HepG2 (cell line): ENCODE results near the gene FASTKD2. TPM values are rescaled to one million over a fixed set of nuclear protein-coding genes. Genes with fewer than 3 reads are reported as not detected.

Experiments
- ATAC-seq: fragments of 200-7000 bp; cut with Tn5 transposase; 3 replicates; pipeline ENCODE4 v1.9.1; 2020; ENCODE audit warnings: mild to moderate bottlenecking, moderate library complexity
- BruUV-seq: library from RNA; stranded (reverse); fragments of 400-500 nt; replicated peaks from 2 replicates; lab custom pipeline; 2021; lab: Mats Ljungman, UMichigan
- CTCF ChIA-PET: fragments of 300-600 bp; formaldehyde crosslinking; extraction: SDS; loops from one replicate; lab custom pipeline; 2021; ENCODE audit warnings: low total read pairs, inconsistent platforms, low intra/inter-chr PET ratio; lab: Yijun Ruan, JAX
- POLR2A ChIA-PET: fragments of 350-600 bp; sonication (Branson Sonifier 250); formaldehyde crosslinking; loops from one replicate; lab custom pipeline; 2020; ENCODE audit warnings: antibody characterized with exemption, inconsistent platforms; lab: Yijun Ruan, JAX
- DNase-seq: peaks from one replicate; pipeline ENCODE4 v3.0.0-alpha.2; 2015; ENCODE audit warnings: low spot score
- FAIRE-seq: peaks from 3 replicates; lab custom pipeline; 2011; peaks lifted over from hg19 to GRCh38; lab: Jason Lieb, UNC
- H2AFZ ChIP-seq: one replicate; pipeline ENCODE4 v1.6.1; 2011; ENCODE audit warnings: low read length, inconsistent platforms
- H3K27ac ChIP-seq: fragments of 300-600 bp; 3 replicates; pipeline ENCODE4 v1.8.0; 2011; ENCODE audit warnings: mixed run types, mild to moderate bottlenecking, mixed read lengths, low read length, inconsistent platforms; ENCODE audit not compliant: insufficient read depth; ENCODE audit errors: extremely low read length
- H3K27me3 ChIP-seq, 2 experiments: fragments of 200-600 bp in 1 of 2; 2 replicates in 1 of 2; 3 replicates in 1 of 2; pipeline versions ENCODE4 v1.6.0 to v1.8.0; 2011; ENCODE audit warnings: low read length in 2 of 2, mild to moderate bottlenecking in 2 of 2, moderate library complexity in 2 of 2, inconsistent platforms in 1 of 2; ENCODE audit not compliant: insufficient read depth in 2 of 2, control insufficient read depth in 1 of 2
- H3K36me3 ChIP-seq, 2 experiments: fragments of 200-600 bp in 1 of 2; replicated peaks in 1 of 2; 2 replicates in 1 of 2; 3 replicates in 1 of 2; pipeline versions ENCODE4 v1.5.1 to v1.8.0; 2011; ENCODE audit warnings: low read length in 2 of 2, inconsistent platforms in 1 of 2; ENCODE audit not compliant: insufficient read depth in 2 of 2, control insufficient read depth in 1 of 2
- H3K4me1 ChIP-seq: 2 replicates; pipeline ENCODE4 v1.5.1; 2012; ENCODE audit warnings: low read length, inconsistent platforms; ENCODE audit not compliant: insufficient read depth
- H3K4me2 ChIP-seq: 2 replicates; pipeline ENCODE4 v1.6.0; 2011; ENCODE audit warnings: low read depth, low read length, inconsistent platforms
- H3K4me3 ChIP-seq, 3 experiments: fragments of 200-600 bp in 1 of 3; sonication (generic), shearing (Covaris generic) in 1 of 3; replicated peaks in 1 of 3; 2 replicates each; pipeline ENCODE4 v1.5.1; 2011 to 2016; ENCODE audit warnings: low read length in 3 of 3, inconsistent platforms in 2 of 3, low read depth in 2 of 3, mild to moderate bottlenecking in 2 of 3, control low read depth in 1 of 3, mixed read lengths in 1 of 3; ENCODE audit not compliant: insufficient read depth in 1 of 3
- H3K79me2 ChIP-seq: one replicate; pipeline ENCODE4 v1.6.1; 2011; ENCODE audit warnings: low read length, inconsistent platforms; ENCODE audit not compliant: insufficient read depth
- H3K9ac ChIP-seq: 2 replicates; pipeline ENCODE4 v1.6.0; 2011; ENCODE audit warnings: mild to moderate bottlenecking, low read depth, low read length, inconsistent platforms; ENCODE audit not compliant: insufficient read depth
- H3K9me3 ChIP-seq: 2 replicates; pipeline ENCODE4 v1.5.1; 2012; ENCODE audit warnings: mild to moderate bottlenecking, low read length
- H4K20me1 ChIP-seq: 2 replicates; pipeline ENCODE4 v1.6.0; 2011; ENCODE audit warnings: inconsistent platforms, mild to moderate bottlenecking, low read length, moderate library complexity; ENCODE audit not compliant: insufficient read depth
- FOXJ3 ChIP-seq: sonication (generic); formaldehyde crosslinking; IDR thresholded peaks from 2 replicates; pipeline ENCODE4 v1.4.0; 2020; ENCODE audit warnings: missing genetic modification reagents, mild to moderate bottlenecking, borderline replicate concordance
- GTF3A ChIP-seq: sonication (generic); formaldehyde crosslinking; conservative IDR thresholded peaks from 2 replicates; pipeline ENCODE4 v1.4.0; 2020; ENCODE audit warnings: mild to moderate bottlenecking, missing genetic modification reagents
- NRL ChIP-seq: sonication (generic); formaldehyde crosslinking; IDR thresholded peaks from 2 replicates; pipeline ENCODE4 v1.5.0; 2020; ENCODE audit warnings: missing genetic modification reagents, mild to moderate bottlenecking, moderate library complexity, borderline replicate concordance
- RFXAP ChIP-seq: sonication (generic); formaldehyde crosslinking; IDR thresholded peaks from 2 replicates; pipeline ENCODE4 v1.4.0; 2020; ENCODE audit warnings: missing genetic modification reagents, borderline replicate concordance
- TRIM22 ChIP-seq: fragments of 450-650 bp; IDR thresholded peaks from 2 replicates; pipeline ENCODE4 v1.6.1; 2017
- XBP1 ChIP-seq: sonication (generic); formaldehyde crosslinking; IDR thresholded peaks from 2 replicates; pipeline ENCODE4 v1.5.0; 2020; ENCODE audit warnings: missing genetic modification reagents
- ZNF20 ChIP-seq: sonication (generic); formaldehyde crosslinking; IDR thresholded peaks from 2 replicates; pipeline ENCODE4 v1.4.0; 2020; ENCODE audit warnings: mild to moderate bottlenecking, moderate library complexity, missing genetic modification reagents
- ZNF282 ChIP-seq: fragments of 450-650 bp; IDR thresholded peaks from 2 replicates; pipeline ENCODE4 v1.6.1; 2018; ENCODE audit not compliant: partially characterized antibody
- ZNF530 ChIP-seq: sonication (generic); formaldehyde crosslinking; IDR thresholded peaks from 2 replicates; pipeline ENCODE4 v1.5.0; 2020; ENCODE audit warnings: low read depth, mild to moderate bottlenecking, missing genetic modification reagents
- ZNF660 ChIP-seq: sonication (generic); formaldehyde crosslinking; IDR thresholded peaks from 2 replicates; pipeline ENCODE4 v1.5.1; 2020; ENCODE audit warnings: mild to moderate bottlenecking, low read depth, missing genetic modification reagents, borderline replicate concordance
- ZNF678 ChIP-seq: sonication (generic); formaldehyde crosslinking; IDR thresholded peaks from 2 replicates; pipeline ENCODE4 v1.4.0; 2020; ENCODE audit warnings: mild to moderate bottlenecking, missing genetic modification reagents
- ZNF709 ChIP-seq: sonication (generic); formaldehyde crosslinking; IDR thresholded peaks from 2 replicates; pipeline ENCODE4 v1.5.0; 2020; ENCODE audit warnings: mild to moderate bottlenecking, missing genetic modification reagents
- WGBS: methylation state at CpG from one replicate; pipeline ENCODE4 v1.1.6; 2017; ENCODE audit warnings: low lambda C conversion rate; 5-methylcytosine and 5-hydroxymethylcytosine counted together
- in situ Hi-C: cut with HindIII; loops from 2 replicates; pipeline ENCODE4 v1.10.0; 2017; ENCODE audit warnings: low pct_unique_long_range_greater_than_20kb; ENCODE audit not compliant: extremely low pct_ligation_motif_present
- intact Hi-C: fragments of 100-400 bp; cut with micrococcal nuclease; formaldehyde crosslinking; loops from one replicate; pipeline ENCODE4 v1.10.0; 2022; ENCODE audit not compliant: unreplicated experiment
- polyA plus RNA-seq, 8 experiments: library from polyadenylated mRNA; depleted of rRNA in 3 of 8; stranded (reverse) in 7 of 8; unstranded in 1 of 8; fragments of >200 nt; fragmentation: Illumina TruSeq in 4 of 8; extraction: Trizol in 4 of 8; gene quantifications; 2 replicates each; pipeline versions ENCODE4 v1.2.1 to v1.2.3, GENCODE V29; 2011 to 2016; ENCODE audit warnings: low read depth in 4 of 8, missing spikeins in 1 of 8, mixed read lengths in 1 of 8; ENCODE audit not compliant: insufficient read depth in 1 of 8
- total RNA-seq, 5 experiments: library from RNA; depleted of rRNA; stranded (reverse); fragments of >200 nt; fragmentation: Illumina TruSeq; extraction: Trizol; gene quantifications; 2 replicates each; pipeline ENCODE4 v1.2.3, GENCODE V29; 2016; ENCODE audit warnings: low read depth in 1 of 5

The FASTKD2 gene
- total and polyA plus RNA-seq, 2 of the 13 experiments (the other 11 are each of a cell fraction or from before 2014, with no cell fraction given) = 41.1 to 77.8 TPM

DNA sequence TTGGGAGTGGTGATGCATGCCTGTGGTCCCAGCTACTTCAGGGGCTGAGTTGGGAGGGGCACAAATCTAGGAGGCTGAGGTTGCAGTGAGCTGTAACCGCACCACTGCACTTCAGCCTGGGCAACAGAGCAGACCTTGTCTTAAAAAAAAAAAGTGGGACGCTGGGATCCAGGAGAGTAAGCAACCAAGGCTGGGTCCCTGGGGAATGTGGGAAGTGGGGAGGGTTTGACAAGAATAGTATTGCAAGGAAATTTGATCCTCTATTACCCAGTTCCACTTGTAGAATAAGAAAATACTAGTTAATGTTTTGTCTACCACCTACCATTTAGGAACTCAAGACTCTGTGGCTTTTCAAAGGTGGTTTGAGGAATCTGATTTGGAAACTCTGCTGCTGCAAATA, 26.1 kb upstream of the FASTKD2 start:
- BruUV-seq = no TSS peak
- no peaks in the 10 kb centered on the region for H3K36me3 ChIP-seq
- H3K27ac ChIP-seq = no peak overlapping the region
- intact Hi-C loops = no loop called here
- H3K9me3 ChIP-seq = no peaks in the 10 kb centered on the region
- H3K79me2 ChIP-seq = no peaks in the 10 kb centered on the region
- 10% methylated on average over 2 of the region's 2 CpGs for WGBS
- H3K27me3 ChIP-seq = no peaks in the 10 kb centered on the region
- TF ChIP-seq ZNF709 (CRISPR knock-in tag) = no peak
- no peak for TF ChIP-seq ZNF530
- no peak for TF ChIP-seq RFXAP (CRISPR knock-in tag)
- no peak for TF ChIP-seq ZNF678 (CRISPR knock-in tag)
- TF ChIP-seq GTF3A (CRISPR knock-in tag) = no peak
- no peak for TF ChIP-seq ZNF20 (CRISPR knock-in tag)
- no peak for TF ChIP-seq ZNF660
- TF ChIP-seq FOXJ3 (CRISPR knock-in tag) = no peak
- TF ChIP-seq TRIM22 = no peak
- TF ChIP-seq XBP1 = no peak
- no peak for TF ChIP-seq ZNF282
- no peak for TF ChIP-seq NRL
- FAIRE-seq (no peak), DNase-seq (no peak), ATAC-seq (no peak)
- POLR2A ChIA-PET = no interaction called here
- in situ Hi-C loops = no loop called here
- CTCF ChIA-PET = no interaction called here
- no peak overlapping the region for H3K4me2 ChIP-seq
- no peaks in the 10 kb centered on the region for H4K20me1 ChIP-seq
- no peak overlapping the region for H3K4me3 ChIP-seq
- no peak overlapping the region for H2AFZ ChIP-seq
- no peak overlapping the region for H3K9ac ChIP-seq
- no peaks in the 10 kb centered on the region for H3K4me1 ChIP-seq
